Measurements from ENCODE around the gene DMBT1. TPM values are rescaled to one million over a fixed set of nuclear protein-coding genes. Genes with fewer than 3 reads are reported as not detected.

The DMBT1 gene
- total and polyA plus RNA-seq, 2 of the 4 experiments (the other 2 are of a cell fraction): under 0.01 TPM; not detected in 1

Other genes starting within 250 kb of the DMBT1 start
- gene PLEKHA1, start 186.0 kb upstream of the DMBT1 start, total RNA-seq (2012; rRNA removed): 7.2 and 12.5 TPM in 2 replicates
- gene PLEKHA1, start 186.0 kb upstream of the DMBT1 start, polyA plus RNA-seq (2012; rRNA removed): 7.4 and 9.5 TPM in 2 replicates
- gene ARMS2, start 106.1 kb upstream of the DMBT1 start, total RNA-seq (2012; rRNA removed): not detected in 2 replicates
- not detected in 2 replicates for gene ARMS2, start 106.1 kb upstream of the DMBT1 start, polyA plus RNA-seq (2012; rRNA removed)
- 23.1 and 28.5 TPM in 2 replicates for gene HTRA1, start 99.2 kb upstream of the DMBT1 start, total RNA-seq (2012; rRNA removed)
- 94.9 and 108 TPM in 2 replicates for gene HTRA1, start 99.2 kb upstream of the DMBT1 start, polyA plus RNA-seq (2012; rRNA removed)
- gene C10orf120, start 139.1 kb downstream of the DMBT1 start, total RNA-seq (2012; rRNA removed): not detected in 2 replicates
- not detected in 2 replicates for gene C10orf120, start 139.1 kb downstream of the DMBT1 start, polyA plus RNA-seq (2012; rRNA removed)

All from IMR-90 (cell line).